Ectodermal cell (in vitro differentiated cells): ENCODE data around the gene TICAM2. TPM values are rescaled to one million over a fixed set of nuclear protein-coding genes. Genes with fewer than 3 reads are reported as not detected.
"Not testable (repeated sequence)": the region's sequence is repeated elsewhere in the genome, so short reads cannot be mapped to it uniquely, and the experiment has no call there.

Source experiments
- H3K27ac ChIP-seq: 2 replicates; pipeline ENCODE4 v1.7.0; 2013; ENCODE audit warnings: mild to moderate bottlenecking, low read depth, low read length; ENCODE audit not compliant: insufficient read depth, poor library complexity, severe bottlenecking
- H3K27me3 ChIP-seq: 2 replicates; pipeline ENCODE4 v1.7.0; 2013; ENCODE audit warnings: mild to moderate bottlenecking, low read length; ENCODE audit not compliant: insufficient read depth, control insufficient read depth, poor library complexity, severe bottlenecking
- H3K36me3 ChIP-seq: one replicate; pipeline ENCODE4 v1.7.0; 2013; ENCODE audit warnings: low read length; ENCODE audit not compliant: control insufficient read depth, insufficient read depth
- H3K4me1 ChIP-seq: one replicate; pipeline ENCODE4 v1.7.0; 2013; ENCODE audit warnings: low read length; ENCODE audit not compliant: control insufficient read depth, insufficient read depth
- H3K4me3 ChIP-seq: 2 replicates; pipeline ENCODE4 v1.7.0; 2013; ENCODE audit warnings: low read depth, low read length, control low read depth; ENCODE audit not compliant: insufficient read depth
- H3K9me3 ChIP-seq: 2 replicates; pipeline ENCODE4 v1.7.0; 2013; ENCODE audit warnings: mild to moderate bottlenecking, low read length, moderate library complexity; ENCODE audit not compliant: control insufficient read depth
- WGBS, 2 experiments: methylation state at CpG; one replicate each; pipeline ENCODE4 v1.1.7; 2013; ENCODE audit warnings: missing lambda C conversion rate in 2 of 2; 5-methylcytosine and 5-hydroxymethylcytosine counted together
- polyA plus RNA-seq, 4 experiments: library from polyadenylated mRNA; stranded (reverse); fragments of 50-300 nt; gene quantifications; one replicate each; pipeline ENCODE4 v1.2.3, GENCODE V29; 2013

The TICAM2 gene
- not detected for polyA plus RNA-seq (2013, experiment 1 of 4)
- polyA plus RNA-seq (2013, experiment 2 of 4) = 0.55 TPM
- 0.21 TPM for polyA plus RNA-seq (2013, experiment 3 of 4)
- polyA plus RNA-seq (2013, experiment 4 of 4) = 0.45 TPM

GRCh38 chr5:115601701-115602590, at the start of gene TICAM2:
Gene TICAM2, minus strand, starts transcription at chr5:115602479. Its CDS starts 21,223 bp downstream, at chr5:115581256.
- H3K36me3 ChIP-seq = no peaks in the 10 kb centered on the region
- no peaks in the 10 kb centered on the region for H3K27me3 ChIP-seq
- no peak within 1 kb of the TSS for H3K27ac ChIP-seq
- H3K9me3 ChIP-seq = no peaks in the 10 kb centered on the region
- H3K4me3 ChIP-seq = peak within 1 kb of the TSS; percentile 40
- H3K4me1 ChIP-seq = peaks cover 4% of the 10 kb centered on the region
- WGBS, 2 experiments = 16 to 18% methylated on average over 71 of the region's 71 CpGs

DNA sequence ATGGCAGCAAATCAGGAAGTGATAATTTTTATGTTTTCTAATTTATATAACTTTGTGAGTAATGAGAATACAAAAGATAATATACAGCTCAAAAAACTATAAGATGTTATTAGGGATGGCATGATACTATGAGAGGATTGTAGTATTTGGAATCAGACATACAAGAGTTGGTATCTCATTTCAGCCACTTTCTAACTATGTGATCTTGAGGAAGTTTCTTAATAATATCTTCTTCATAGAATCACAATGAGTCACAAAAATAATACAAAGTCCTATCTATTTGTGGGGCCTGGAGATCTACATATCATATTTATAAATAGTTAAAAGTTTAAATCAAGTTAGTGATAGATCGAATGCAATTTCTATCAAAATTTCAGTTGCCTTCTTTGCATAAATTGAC, 47.3 kb upstream of the TICAM2 start:
- Histone ChIP-seq H3K9me3 (no peaks in the 10 kb centered on the region), H3K27me3 (no peaks in the 10 kb centered on the region), H3K4me1 (no peaks in the 10 kb centered on the region)

GRCh38 chr5:115648056-115648455, 45.8 kb upstream of the TICAM2 start:
- Histone ChIP-seq H3K4me3 (no peak overlapping the region), H3K27ac (no peak overlapping the region), H3K36me3 (no peaks in the 10 kb centered on the region), H3K27me3 (no peaks in the 10 kb centered on the region), H3K4me1 (no peaks in the 10 kb centered on the region), H3K9me3 (no peaks in the 10 kb centered on the region)
- 62 to 69% methylated on average over 3 of the region's 3 CpGs for WGBS, 2 experiments

More for the DNA sequence above, 47.3 kb upstream of the TICAM2 start:
- no peaks in the 10 kb centered on the region for H3K36me3 ChIP-seq
- WGBS, 2 experiments = 83% methylated on average over 1 of the region's 1 CpG; no CpG with 5 or more reads in 1 of the 2 experiments
- H3K4me3 ChIP-seq = no peak overlapping the region
- H3K27ac ChIP-seq = no peak overlapping the region

- not testable (repeated sequence) for H3K27me3 ChIP-seq, H3K27ac ChIP-seq, H3K4me1 ChIP-seq, H3K4me3 ChIP-seq, H3K36me3 ChIP-seq, H3K9me3 ChIP-seq
- WGBS, 2 experiments = 89 to 99% methylated on average over 4 to 5 of the region's 5 CpGs
Observed at GRCh38 chr5:115645386-115645785, 43.1 kb upstream of the TICAM2 start.

GRCh38 chr5:115644046-115644445, 41.8 kb upstream of the TICAM2 start:
- 100% methylated on average over 2 of the region's 2 CpGs; no CpG with 5 or more reads in 1 of the 2 experiments for WGBS, 2 experiments
- Histone ChIP-seq H3K27me3 (no peaks in the 10 kb centered on the region), H3K4me1 (no peaks in the 10 kb centered on the region), H3K27ac (no peak overlapping the region), H3K36me3 (no peaks in the 10 kb centered on the region), H3K9me3 (no peaks in the 10 kb centered on the region), H3K4me3 (no peak overlapping the region)

- Histone ChIP-seq H3K27ac (no peak overlapping the region), H3K4me3 (no peak overlapping the region), H3K4me1 (no peaks in the 10 kb centered on the region), H3K36me3 (no peaks in the 10 kb centered on the region), H3K27me3 (no peaks in the 10 kb centered on the region), H3K9me3 (no peaks in the 10 kb centered on the region)
- 86 to 100% methylated on average over 1 of the region's 1 CpG for WGBS, 2 experiments
Observed at GRCh38 chr5:115641948-115642347, 39.7 kb upstream of the TICAM2 start.

DNA sequence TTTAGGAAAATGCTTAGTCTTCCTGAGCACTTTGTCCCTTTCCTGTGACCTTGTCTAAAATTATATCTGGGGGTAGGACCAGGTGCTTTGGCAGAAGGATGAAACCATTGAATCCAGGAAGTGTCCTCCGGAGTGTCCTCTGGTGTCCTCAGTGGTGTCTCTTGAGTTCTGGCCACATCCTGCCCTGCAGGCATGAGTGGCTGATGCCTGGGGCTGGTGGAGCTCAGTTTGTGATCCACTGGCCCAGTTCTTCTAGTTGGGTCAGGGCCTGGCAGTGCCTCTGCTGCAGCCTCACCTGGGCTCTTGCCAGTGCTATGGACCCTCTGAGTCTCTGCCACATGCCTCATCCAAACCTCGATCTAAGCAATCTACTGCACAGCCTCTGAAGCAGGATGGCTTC, 38.0 kb upstream of the TICAM2 start:
- H3K4me3 ChIP-seq = no peak overlapping the region
- no peaks in the 10 kb centered on the region for H3K9me3 ChIP-seq
- no peak overlapping the region for H3K27ac ChIP-seq
- no peaks in the 10 kb centered on the region for H3K4me1 ChIP-seq
- H3K27me3 ChIP-seq = no peaks in the 10 kb centered on the region
- 90 to 98% methylated on average over 2 of the region's 2 CpGs for WGBS, 2 experiments
- no peaks in the 10 kb centered on the region for H3K36me3 ChIP-seq

DNA sequence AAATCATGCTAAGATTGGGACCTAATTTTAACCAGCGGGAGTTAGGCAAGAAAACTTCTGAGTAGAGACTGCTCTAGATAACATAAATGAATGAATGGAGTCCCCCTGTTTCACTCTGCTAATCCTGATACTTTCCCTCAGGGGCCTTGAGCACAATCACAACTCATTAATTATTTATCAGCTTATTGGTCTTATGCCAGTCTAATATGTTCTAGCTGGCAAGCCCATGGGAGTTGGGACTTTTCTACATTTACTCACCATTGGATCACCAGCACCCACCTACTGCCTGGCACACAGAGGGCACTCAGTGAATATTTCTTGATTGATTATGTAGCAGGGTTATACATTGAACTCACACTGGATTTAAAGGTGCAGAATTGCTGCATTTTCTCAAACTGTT, 37.1 kb upstream of the TICAM2 start:
- Histone ChIP-seq H3K36me3 (no peaks in the 10 kb centered on the region), H3K27me3 (no peaks in the 10 kb centered on the region), H3K4me3 (no peak overlapping the region), H3K9me3 (no peaks in the 10 kb centered on the region), H3K27ac (no peak overlapping the region), H3K4me1 (no peaks in the 10 kb centered on the region)
- WGBS, 2 experiments = 93 to 100% methylated on average over 1 of the region's 1 CpG

DNA sequence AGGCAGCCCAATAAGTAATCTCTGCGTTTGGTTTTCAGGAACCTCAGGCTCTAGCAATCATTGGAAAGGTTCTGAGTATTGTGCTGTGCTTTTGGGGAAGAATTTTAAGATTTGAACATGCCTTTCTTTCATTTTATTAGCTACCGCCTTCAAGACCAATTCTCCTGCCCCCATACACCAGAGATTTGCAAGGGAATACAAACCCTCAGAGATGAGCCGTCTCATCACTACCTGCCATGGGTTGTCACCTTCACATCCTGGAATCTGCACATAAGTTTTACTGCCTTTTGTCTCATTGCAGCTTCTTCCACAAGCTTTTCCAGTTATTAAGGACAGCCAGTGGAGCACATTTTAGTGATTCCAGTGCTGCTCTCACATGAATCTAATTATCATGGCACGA, 35.2 kb upstream of the TICAM2 start:
- Histone ChIP-seq H3K27me3 (no peaks in the 10 kb centered on the region), H3K27ac (no peak overlapping the region), H3K4me1 (no peaks in the 10 kb centered on the region), H3K9me3 (no peaks in the 10 kb centered on the region), H3K36me3 (no peaks in the 10 kb centered on the region), H3K4me3 (no peak overlapping the region)
- 88 to 95% methylated on average over 4 of the region's 4 CpGs for WGBS, 2 experiments

DNA sequence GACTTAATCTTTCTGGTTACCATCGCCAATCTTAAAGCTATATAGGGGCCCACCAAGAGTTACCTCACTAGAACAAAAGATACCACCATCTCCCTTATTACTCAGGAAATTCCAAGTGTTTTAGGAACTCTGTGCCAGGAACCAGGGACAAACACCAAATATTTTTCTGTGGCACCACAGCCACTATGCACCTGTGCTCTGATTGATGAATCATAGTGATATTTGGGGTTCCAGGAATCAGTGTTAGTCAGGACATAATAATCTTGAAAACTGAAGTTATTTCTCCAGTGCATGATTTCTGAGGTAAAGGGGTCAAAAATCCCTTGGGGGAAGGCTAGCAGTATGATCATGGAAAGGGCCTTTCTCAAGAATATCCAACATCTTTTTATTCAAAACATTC, 33.7 kb upstream of the TICAM2 start:
- Histone ChIP-seq H3K27ac (no peak overlapping the region), H3K27me3 (no peaks in the 10 kb centered on the region)
- 89% methylated on average over 1 of the region's 1 CpG for WGBS, 2 experiments

More for the DNA sequence above, 33.7 kb upstream of the TICAM2 start:
- no peaks in the 10 kb centered on the region for H3K9me3 ChIP-seq
- H3K36me3 ChIP-seq = no peaks in the 10 kb centered on the region
- H3K4me1 ChIP-seq = no peaks in the 10 kb centered on the region
- no peak overlapping the region for H3K4me3 ChIP-seq
